Stimulated activated naive B cell treated with anti-CD40 and anti-IgM and Interleukin-4, amounts not matched to agents 10 μg/mL and 1 μg/mL and 100 μg/mL, for 72 hours (primary cell): ENCODE measurements around the gene CCNYL1.
A peak's percentile ranks its signal among the peaks of the same experiment; 100 is the strongest.
"Not testable (repeated sequence)": the region's sequence is repeated elsewhere in the genome, so short reads cannot be mapped to it uniquely, and the experiment has no call there.

Experiments used
- ATAC-seq, 2 donors: fragments of 150-1000 bp; cut with Tn5 transposase; replicated peaks; 2 replicates each; pipeline ENCODE4 v1.10.0; 2021; ENCODE audit warnings: moderate library complexity in 1 of 2
- DNase-seq: peaks from one replicate; pipeline ENCODE4 v3.0.0; 2021
- H3K27ac Mint-ChIP-seq: one replicate; pipeline ENCODE4 v1.8.0; 2022; ENCODE audit warnings: mild to moderate bottlenecking, mixed read lengths
- H3K27me3 Mint-ChIP-seq, 2 donors: one replicate each; pipeline ENCODE4 v1.8.0; 2022; ENCODE audit warnings: mixed read lengths in 2 of 2
- H3K36me3 Mint-ChIP-seq, 2 donors: one replicate each; pipeline ENCODE4 v1.8.0; 2022; ENCODE audit warnings: mixed read lengths in 2 of 2, mild to moderate bottlenecking in 1 of 2
- H3K4me1 Mint-ChIP-seq, 2 donors: one replicate each; pipeline ENCODE4 v1.8.0; 2022; ENCODE audit warnings: mixed read lengths in 2 of 2, mild to moderate bottlenecking in 1 of 2
- H3K4me3 Mint-ChIP-seq, 2 donors: one replicate each; pipeline ENCODE4 v1.8.0; 2022; ENCODE audit warnings: mild to moderate bottlenecking in 2 of 2, mixed read lengths in 2 of 2, moderate library complexity in 1 of 2
- H3K9me3 Mint-ChIP-seq, 2 donors: one replicate each; pipeline ENCODE4 v1.8.0; 2022; ENCODE audit warnings: mixed read lengths in 2 of 2, mild to moderate bottlenecking in 1 of 2

CCNYL1 gene

DNA sequence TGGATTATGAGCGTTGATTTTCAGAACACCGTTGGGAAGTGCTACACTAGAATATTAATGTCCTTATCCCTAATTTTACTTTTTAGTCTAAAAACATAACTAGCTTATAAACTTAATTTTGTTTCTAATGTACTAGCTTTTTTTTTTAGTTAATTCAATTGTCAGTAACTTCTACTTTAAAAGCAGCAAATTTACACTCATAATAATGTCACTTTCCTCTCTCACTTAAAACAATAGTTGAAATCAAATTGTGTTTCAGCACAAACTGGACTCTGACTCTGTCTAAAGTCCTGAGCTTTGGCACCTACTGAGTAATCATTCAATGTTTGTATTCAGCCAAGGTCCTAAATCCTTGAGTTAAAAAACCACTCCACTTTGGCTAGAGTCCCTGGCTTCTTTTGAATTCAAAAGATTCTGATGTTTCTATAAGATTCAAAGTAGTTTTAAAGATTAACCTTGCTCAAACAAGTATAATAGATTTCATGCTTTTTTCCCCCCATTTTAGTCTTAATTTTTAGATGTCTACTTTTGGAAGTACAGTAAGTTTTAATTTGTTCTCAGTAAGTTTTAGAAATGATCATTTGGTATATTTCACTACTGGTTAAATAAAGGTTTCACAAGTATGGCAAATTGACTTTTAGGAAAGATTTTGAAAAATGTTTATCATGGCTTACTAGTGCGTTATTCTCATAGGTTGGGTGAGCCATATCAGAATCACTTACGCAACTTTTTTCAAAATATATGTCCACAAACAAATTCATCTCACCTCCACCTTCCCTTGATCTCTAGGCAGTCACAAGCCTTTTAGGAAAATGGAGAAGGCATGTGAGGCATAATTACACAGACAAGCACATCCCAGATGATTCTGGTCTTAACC is 23.4 kb downstream of the CCNYL1 start:
- no peak overlapping the region for H3K27ac Mint-ChIP-seq
- peaks cover 4 to 15% of the 10 kb centered on the region in 2 donors for H3K4me1 Mint-ChIP-seq
- H3K36me3 Mint-ChIP-seq, result peaks cover 13 to 15% of the 10 kb centered on the region in 2 donors
- no peaks in the 10 kb centered on the region for H3K9me3 Mint-ChIP-seq
- no peak overlapping the region for H3K4me3 Mint-ChIP-seq
- no peaks in the 10 kb centered on the region for H3K27me3 Mint-ChIP-seq
- DNase-seq (no peak), ATAC-seq (no peak)

DNA sequence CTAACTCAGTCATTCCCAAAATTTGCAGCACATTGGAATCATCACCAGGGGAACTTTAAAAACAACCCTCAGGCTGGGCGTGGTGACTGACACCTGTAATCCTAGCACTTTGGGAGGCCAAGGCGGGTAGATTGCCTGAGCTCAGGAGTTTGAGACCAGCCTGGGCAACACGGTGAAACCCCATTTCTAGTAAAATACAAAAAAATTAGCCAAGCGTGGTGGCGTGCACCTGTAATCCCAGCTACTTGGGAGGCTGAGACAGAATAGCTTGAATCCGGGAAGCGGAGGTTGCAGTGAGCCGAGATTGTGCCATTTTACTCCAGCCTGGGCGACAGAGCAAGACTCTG is 24.0 kb downstream of the CCNYL1 start:
- not testable (repeated sequence) for H3K9me3 Mint-ChIP-seq, H3K4me3 Mint-ChIP-seq
- peaks cover 9 to 12% of the 10 kb centered on the region in 2 donors for H3K36me3 Mint-ChIP-seq

DNA sequence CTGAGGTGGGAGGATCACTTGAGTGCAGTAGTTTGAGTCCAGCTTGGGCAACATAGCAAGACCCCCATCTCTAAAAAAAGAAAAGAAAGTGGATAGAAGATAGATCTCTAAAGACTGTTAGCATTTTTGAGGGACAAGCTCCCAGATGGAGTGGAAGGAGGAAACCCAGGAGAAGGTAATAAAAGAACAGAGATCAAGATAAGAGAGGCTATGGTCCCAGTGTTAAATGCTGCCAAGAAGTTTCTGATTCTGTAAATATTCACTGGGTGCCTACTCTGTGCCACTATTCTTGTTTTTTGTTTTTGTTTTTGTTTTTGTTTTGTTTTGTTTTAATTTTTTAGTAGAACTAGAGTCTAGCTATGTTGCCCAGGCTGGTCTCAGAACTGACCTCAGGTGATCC is 32.1 kb downstream of the CCNYL1 start:
- ATAC-seq (no peak), DNase-seq (no peak)
- no peak overlapping the region for H3K4me3 Mint-ChIP-seq
- no peak overlapping the region for H3K27ac Mint-ChIP-seq
- H3K27me3 Mint-ChIP-seq, result no peaks in the 10 kb centered on the region
- no peaks in the 10 kb centered on the region for H3K4me1 Mint-ChIP-seq
- H3K9me3 Mint-ChIP-seq, result no peaks in the 10 kb centered on the region
- H3K36me3 Mint-ChIP-seq, result peaks cover 7 to 9% of the 10 kb centered on the region in 2 donors

More for the DNA sequence above, 24.0 kb downstream of the CCNYL1 start:
- DNase-seq, H3K27ac Mint-ChIP-seq, ATAC-seq, H3K27me3 Mint-ChIP-seq: not testable (repeated sequence)
- H3K4me1 Mint-ChIP-seq, result peaks cover 4 to 15% of the 10 kb centered on the region in 2 donors

DNA sequence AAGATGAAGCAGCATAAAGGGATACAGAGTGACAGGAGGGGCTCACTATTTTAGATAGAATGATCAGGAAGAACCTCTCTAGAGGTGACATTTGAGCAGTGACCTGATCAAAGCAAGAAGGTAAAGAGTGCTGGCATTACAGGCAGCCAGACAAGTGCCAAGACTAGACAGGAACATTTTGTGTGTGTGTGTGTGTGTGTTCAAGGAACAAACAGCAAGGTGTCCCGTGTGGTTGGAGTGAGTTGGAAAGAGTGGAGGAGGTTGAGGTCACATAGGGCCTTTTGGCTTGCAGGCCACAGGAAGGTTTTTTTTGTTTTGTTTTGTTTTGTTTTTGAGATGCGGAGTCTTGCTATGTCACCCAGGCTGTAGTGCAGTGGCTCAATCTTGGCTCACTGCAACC is 32.6 kb downstream of the CCNYL1 start:
- ATAC-seq, result no peak
- no peak for DNase-seq
- peaks cover 7 to 10% of the 10 kb centered on the region in 2 donors for H3K36me3 Mint-ChIP-seq
- no peak overlapping the region for H3K4me3 Mint-ChIP-seq
- H3K9me3 Mint-ChIP-seq, result no peaks in the 10 kb centered on the region
- H3K27ac Mint-ChIP-seq, result no peak overlapping the region
- H3K27me3 Mint-ChIP-seq, result no peaks in the 10 kb centered on the region
- no peaks in the 10 kb centered on the region for H3K4me1 Mint-ChIP-seq

DNA sequence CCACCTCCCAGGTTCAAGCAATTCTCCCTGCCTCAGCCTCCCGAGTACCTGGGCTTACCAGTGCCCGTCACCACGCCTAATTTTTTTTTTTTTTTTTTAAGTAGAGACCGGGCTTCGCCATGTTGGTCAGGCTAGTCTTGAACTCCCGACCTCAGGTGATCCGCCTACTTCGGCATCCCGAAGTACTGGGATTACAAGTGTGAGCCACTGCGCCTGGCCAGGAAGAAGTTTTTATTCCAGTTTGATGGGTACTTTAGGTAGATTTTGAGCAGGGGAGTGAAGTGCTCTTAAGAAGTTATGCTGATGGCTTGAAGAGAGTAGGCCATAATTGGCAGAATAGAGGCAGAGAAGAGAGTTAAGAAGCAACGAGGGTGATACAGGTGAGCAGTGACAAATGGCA is 33.0 kb downstream of the CCNYL1 start:
- H3K4me3 Mint-ChIP-seq, result no peak overlapping the region
- DNase-seq (no peak), ATAC-seq (no peak)
- no peaks in the 10 kb centered on the region for H3K4me1 Mint-ChIP-seq
- no peaks in the 10 kb centered on the region for H3K9me3 Mint-ChIP-seq
- H3K27ac Mint-ChIP-seq, result no peak overlapping the region
- H3K27me3 Mint-ChIP-seq, result no peaks in the 10 kb centered on the region
- peaks cover 7 to 10% of the 10 kb centered on the region in 2 donors for H3K36me3 Mint-ChIP-seq

DNA sequence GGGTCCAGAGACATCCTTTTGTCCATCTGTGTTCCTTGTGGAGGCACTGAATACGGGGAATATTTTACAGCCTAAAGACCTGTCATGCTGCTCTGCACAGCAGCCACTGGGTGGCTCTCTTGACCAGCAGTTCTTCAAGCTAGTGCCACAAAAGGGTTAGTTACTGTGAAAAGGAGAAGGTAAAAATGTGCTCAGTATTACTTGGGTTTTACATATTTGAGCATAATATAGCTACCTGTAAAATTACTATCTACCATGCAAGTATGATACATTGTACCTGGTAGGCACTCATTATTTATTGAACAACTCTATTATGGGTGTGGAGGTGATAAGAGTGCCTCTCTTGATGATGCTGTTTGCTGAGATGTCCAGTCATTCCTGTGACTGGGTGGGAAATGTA is 34.7 kb downstream of the CCNYL1 start:
- Mint-ChIP-seq H3K4me1 (no peaks in the 10 kb centered on the region), H3K9me3 (no peaks in the 10 kb centered on the region), H3K36me3 (peaks cover 13 to 15% of the 10 kb centered on the region in 2 donors), H3K27me3 (no peaks in the 10 kb centered on the region), H3K4me3 (no peak overlapping the region), H3K27ac (no peak overlapping the region)
- peak; percentile 28 for DNase-seq
- peak; percentile 87 to 92 for ATAC-seq

DNA sequence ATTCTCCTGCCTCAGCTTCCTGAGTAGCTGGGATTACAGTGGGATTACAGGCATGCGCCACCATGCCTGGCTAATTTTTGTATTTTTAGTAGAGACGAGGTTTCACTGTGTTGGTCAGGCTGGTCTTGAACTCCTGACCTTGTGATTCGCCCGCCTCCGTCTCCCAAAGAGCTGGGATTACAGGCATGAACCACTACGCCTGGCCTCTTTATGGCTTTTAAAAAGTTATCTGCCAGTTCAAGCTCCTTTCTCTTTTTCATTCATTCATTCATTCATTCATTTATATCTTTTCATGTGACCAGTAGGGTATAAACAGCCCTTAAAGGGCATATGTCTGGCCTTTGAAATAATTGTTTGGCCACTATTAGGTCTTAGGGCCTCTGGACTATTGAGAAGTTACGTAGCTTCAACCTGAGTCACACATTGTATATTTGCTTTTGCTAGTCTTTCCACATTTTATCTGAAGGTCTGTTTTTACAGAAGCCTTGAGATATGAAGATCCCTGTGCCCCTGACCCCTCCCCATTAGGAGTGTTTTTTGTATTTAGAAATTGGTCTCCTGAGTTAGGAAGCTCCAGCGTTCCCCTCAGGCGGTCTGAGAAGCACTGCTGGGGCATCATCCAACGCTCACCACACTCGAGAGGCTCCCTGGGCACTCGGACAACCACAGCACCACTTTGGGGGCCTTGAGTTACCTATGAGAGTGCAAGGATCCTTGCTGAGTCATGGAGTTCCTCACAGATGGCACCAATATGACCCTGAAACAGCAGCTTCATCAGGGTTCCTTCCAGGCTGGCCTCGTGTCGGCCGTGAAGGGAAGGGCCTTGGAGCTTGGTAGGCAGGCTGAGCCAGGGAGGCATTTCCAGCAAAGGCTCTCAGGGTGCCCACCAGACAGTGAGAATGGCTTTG is 36.5 kb downstream of the CCNYL1 start:
- Mint-ChIP-seq H3K4me1 (no peaks in the 10 kb centered on the region), H3K27me3 (no peaks in the 10 kb centered on the region), H3K27ac (no peak overlapping the region), H3K4me3 (no peak overlapping the region), H3K9me3 (no peaks in the 10 kb centered on the region), H3K36me3 (peaks cover 17 to 19% of the 10 kb centered on the region in 2 donors)
- ATAC-seq (no peak), DNase-seq (no peak)

DNA sequence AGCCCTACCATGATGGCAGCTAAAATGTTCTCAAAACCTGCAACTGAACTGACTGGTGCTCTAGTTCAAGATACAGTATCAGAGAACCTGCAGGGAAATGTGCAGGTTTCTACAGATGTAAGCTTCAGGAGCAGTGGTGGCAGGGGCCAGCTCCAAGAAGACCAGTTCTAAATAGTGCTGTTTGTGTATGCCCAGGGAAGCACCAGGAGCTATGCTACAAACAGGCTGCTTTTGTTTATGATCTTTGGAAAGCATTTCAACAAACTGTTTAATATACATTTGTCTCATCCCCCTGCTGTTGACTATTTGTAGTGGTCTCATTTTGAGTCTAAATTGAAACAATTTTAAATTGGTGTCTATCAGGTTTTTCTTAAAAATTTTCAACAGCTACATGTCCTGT is 37.6 kb downstream of the CCNYL1 start:
- H3K27ac Mint-ChIP-seq, result no peak overlapping the region
- H3K4me3 Mint-ChIP-seq, result no peak overlapping the region
- no peaks in the 10 kb centered on the region for H3K9me3 Mint-ChIP-seq
- no peaks in the 10 kb centered on the region for H3K4me1 Mint-ChIP-seq
- peaks cover 18 to 20% of the 10 kb centered on the region in 2 donors for H3K36me3 Mint-ChIP-seq
- no peak for ATAC-seq
- no peaks in the 10 kb centered on the region for H3K27me3 Mint-ChIP-seq
- no peak for DNase-seq

DNA sequence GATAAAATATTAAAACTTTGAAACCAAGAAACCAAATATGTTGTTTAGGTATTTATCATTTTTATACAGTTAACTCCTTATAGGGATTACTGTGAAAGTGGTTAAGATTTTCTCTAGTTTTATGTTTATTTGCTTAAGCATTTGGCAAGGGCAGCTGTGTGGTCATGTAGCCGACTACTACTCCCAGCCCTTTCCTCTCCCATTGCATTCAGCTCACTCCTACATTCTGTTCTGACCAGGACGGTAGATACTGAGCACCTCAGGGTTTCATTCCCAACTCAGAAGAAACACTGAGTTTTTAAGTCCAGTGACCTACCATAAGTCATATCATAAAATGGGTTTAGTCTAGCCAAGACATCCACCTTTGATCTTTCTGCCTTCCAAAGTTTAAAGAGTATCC is 38.4 kb downstream of the CCNYL1 start:
- DNase-seq, result no peak
- Mint-ChIP-seq H3K27me3 (no peaks in the 10 kb centered on the region), H3K36me3 (peaks cover 19 to 22% of the 10 kb centered on the region in 2 donors), H3K9me3 (no peaks in the 10 kb centered on the region), H3K27ac (no peak overlapping the region), H3K4me3 (no peak overlapping the region), H3K4me1 (no peaks in the 10 kb centered on the region)
- ATAC-seq, result no peak

DNA sequence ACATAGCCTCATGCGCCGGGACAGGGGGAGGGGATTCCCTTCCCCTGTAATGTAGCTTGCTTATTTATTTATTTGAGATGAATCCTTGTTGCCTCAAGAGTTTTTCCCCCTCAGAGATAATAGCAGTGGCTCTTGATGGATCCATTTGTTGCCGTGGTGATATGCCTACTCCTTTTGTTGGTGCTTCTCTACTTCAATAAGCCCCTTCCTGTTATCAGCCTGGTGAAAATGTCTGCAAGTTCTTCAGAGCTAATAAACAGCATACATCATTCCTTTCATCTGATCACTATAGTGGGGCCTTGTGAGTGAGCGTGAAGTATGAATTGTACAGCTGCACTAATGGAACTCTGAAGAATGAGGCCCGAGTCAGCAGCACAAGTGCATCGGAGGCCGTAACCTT is 38.9 kb downstream of the CCNYL1 start:
- no peak for ATAC-seq
- H3K4me3 Mint-ChIP-seq, result no peak overlapping the region
- H3K9me3 Mint-ChIP-seq, result no peaks in the 10 kb centered on the region
- no peaks in the 10 kb centered on the region for H3K4me1 Mint-ChIP-seq
- H3K36me3 Mint-ChIP-seq, result peaks cover 20 to 22% of the 10 kb centered on the region in 2 donors
- H3K27me3 Mint-ChIP-seq, result no peaks in the 10 kb centered on the region
- H3K27ac Mint-ChIP-seq, result no peak overlapping the region
- DNase-seq, result no peak

DNA sequence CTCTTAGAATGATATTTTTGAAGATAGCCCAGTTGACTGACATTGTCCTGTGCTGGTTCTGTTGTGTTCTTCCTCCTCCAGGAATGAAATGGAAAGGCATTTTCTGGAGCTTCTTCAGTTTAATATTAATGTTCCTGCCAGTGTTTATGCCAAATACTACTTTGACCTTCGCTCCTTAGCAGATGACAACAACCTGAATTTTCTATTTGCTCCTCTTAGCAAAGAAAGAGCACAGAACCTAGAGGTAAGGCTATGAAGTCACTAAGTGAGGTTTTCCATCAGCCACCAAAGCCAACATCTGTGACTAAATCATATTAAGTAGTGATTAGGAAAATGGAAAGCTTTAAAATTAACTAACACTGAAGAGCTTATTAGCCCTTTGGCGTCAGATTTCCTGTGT is 39.4 kb downstream of the CCNYL1 start:
- Mint-ChIP-seq H3K9me3 (no peaks in the 10 kb centered on the region), H3K4me3 (no peak overlapping the region), H3K27ac (no peak overlapping the region), H3K36me3 (peaks cover 20 to 22% of the 10 kb centered on the region in 2 donors), H3K4me1 (no peaks in the 10 kb centered on the region), H3K27me3 (no peaks in the 10 kb centered on the region)
- ATAC-seq (no peak), DNase-seq (no peak)

DNA sequence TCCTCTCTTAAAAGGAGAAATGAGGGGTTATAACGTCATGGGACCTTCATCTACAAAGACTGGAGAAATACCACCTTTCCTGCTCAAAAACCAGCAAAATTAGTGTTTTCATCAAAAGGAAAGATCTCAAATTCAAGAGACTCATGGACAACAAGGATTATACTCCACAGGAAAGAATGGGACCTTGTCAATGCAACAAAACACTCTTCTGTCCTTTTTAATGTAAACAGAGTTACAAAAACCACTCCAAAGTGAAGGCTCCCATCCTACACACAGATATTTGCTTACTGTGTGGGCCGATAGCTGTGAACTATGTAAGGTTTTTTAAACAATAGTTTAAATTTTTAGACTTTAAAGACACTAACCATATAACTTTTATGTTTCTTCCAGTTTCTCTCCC is 42.2 kb downstream of the CCNYL1 start:
- DNase-seq, H3K9me3 Mint-ChIP-seq, H3K27me3 Mint-ChIP-seq, H3K4me3 Mint-ChIP-seq, ATAC-seq, H3K27ac Mint-ChIP-seq, H3K4me1 Mint-ChIP-seq: not testable (repeated sequence)
- H3K36me3 Mint-ChIP-seq, result peaks cover 12 to 13% of the 10 kb centered on the region in 2 donors

DNA sequence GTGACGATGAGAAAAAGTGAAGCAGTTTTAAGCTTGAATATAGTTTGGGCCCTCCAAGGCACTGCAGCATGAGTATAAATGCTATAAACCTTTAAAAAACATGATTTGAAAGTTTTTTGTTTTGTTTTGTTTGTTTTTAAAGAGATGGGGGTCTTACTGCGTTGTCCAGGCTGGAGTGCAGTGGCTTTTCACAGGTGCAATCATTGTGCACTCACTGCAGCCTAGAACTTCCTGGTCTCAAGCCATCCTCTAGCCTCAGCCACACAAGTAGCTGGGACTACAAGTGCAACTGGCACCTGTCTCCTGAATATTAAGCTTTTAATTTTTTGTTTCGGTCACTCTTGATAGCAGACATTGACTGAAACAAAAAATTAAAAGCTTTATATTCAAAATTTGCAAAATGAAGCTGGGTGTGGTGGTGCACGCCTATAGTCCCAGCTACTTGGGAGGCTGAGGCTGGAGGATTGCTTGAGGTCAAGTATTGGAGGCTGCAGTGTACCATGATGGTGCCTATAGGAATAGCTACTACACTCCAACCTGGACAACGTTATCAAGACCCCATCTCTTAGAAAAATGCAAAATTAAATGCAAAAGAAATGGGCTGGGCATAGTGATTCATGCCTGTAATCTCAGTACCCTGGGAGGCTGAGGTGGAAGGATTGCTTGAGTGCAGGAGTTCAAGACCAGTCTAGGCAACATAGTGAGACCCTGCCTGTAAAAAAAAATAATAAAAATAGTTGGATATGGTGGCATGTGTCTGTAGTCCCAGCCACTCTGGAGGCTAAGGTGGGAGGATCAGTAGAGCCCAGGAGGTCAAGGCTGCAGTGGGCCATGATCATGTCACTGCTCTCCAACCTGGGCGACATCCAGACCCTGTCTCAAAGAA is 43.3 kb downstream of the CCNYL1 start:
- DNase-seq, result no peak
- no peak overlapping the region for H3K27ac Mint-ChIP-seq
- H3K9me3 Mint-ChIP-seq, result no peaks in the 10 kb centered on the region
- H3K36me3 Mint-ChIP-seq, result peaks cover 12 to 13% of the 10 kb centered on the region in 2 donors
- ATAC-seq, result no peak
- no peak overlapping the region for H3K4me3 Mint-ChIP-seq
- H3K27me3 Mint-ChIP-seq, result no peaks in the 10 kb centered on the region
- H3K4me1 Mint-ChIP-seq, result peaks cover 0 to 6% of the 10 kb centered on the region in 2 donors

DNA sequence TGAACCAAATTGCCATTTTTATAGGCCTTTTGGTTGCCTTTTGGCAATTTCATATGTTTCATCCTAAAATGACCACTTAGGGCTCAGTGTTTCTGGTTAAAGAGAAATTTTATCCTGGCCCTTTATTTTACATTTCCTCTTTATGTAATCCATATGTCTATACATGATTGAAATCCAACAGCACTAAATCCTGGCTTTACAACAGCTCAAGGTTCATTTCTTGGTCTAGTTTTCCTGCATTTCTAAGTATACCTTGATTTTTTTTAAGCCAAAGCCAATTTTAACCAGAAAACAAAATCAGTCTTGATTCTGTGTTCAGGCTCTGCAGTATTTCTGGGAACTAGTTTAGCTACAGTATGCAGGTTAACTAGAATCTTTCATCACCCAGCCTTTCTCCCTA is 46.6 kb downstream of the CCNYL1 start:
- no peaks in the 10 kb centered on the region for H3K9me3 Mint-ChIP-seq
- H3K4me3 Mint-ChIP-seq, result no peak overlapping the region
- DNase-seq (no peak), ATAC-seq (no peak)
- H3K4me1 Mint-ChIP-seq, result peaks cover 0 to 6% of the 10 kb centered on the region in 2 donors
- no peak overlapping the region for H3K27ac Mint-ChIP-seq
- no peaks in the 10 kb centered on the region for H3K27me3 Mint-ChIP-seq
- peaks cover 3 to 8% of the 10 kb centered on the region in 2 donors for H3K36me3 Mint-ChIP-seq
